Measurements from ENCODE around the gene PKP4.
"Not testable (repeated sequence)": the region's sequence is repeated elsewhere in the genome, so short reads cannot be mapped to it uniquely, and the experiment has no call there.

PKP4 gene

DNA sequence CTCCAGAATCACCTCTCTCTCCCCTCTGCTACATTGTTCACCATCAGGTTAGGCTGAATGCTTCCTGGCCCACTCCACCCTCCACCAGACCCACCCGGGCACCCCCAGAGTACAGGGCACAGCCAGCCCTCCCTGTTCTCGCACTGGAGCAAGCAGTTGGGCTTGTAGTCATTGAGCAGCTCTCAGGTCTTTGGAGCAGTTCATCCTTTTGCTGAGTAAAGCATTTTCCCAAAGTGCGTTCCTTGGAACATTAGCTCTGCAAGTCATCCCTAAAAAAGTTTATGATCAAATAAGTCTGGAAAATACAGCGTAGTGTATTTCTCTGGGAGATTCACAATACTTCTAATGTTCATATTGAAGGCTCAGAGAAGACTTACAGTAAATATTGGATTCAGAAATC, 234.9 kb downstream of the PKP4 start:
- Mint-ChIP-seq H3K4me3 (no peak overlapping the region), H3K9me3 (ENCODE audit: low read depth) (no peaks in the 10 kb centered on the region), H3K36me3 (no peaks in the 10 kb centered on the region), H3K4me1 (ENCODE audit: low read depth) (no peaks in the 10 kb centered on the region), H3K27me3 (peaks cover 5% of the 10 kb centered on the region), H3K27ac (no peak overlapping the region)

DNA sequence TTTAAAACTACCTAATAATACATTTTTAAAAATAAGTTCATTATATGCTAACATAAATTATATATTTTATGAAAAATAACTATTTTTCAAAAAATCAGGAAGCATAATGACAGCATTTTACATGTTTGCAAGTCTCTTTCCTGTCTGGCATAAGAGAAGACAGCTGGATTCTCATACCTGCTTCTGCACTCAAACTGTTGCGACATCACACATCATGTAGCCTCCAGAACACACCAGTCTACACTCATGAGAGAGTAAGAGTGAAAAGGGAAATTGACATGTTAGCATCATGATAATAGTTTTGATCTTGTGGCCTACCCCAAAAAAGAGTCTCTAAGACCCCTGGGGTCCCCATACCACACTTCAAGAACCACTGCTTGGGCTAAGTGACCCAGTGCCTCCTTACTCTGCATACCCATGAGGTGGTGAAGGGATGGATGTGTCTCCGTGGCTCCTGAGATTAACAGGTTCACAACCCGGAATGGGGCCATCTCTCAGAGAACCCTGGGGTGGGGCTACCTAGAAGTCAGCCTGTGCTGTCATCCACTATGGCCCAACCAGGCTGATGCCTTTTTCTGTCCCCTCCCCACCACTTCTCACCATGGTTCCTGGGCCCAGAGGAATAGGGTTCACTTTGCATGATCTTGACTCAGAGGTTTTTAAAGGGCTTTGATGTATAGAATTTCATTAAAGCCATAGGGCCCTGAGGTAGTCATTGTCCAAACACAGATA, 235.8 kb downstream of the PKP4 start:
- H3K36me3 Mint-ChIP-seq = no peaks in the 10 kb centered on the region
- no peaks in the 10 kb centered on the region for H3K9me3 Mint-ChIP-seq (ENCODE audit: low read depth)
- no peak overlapping the region for H3K27ac Mint-ChIP-seq
- no peak overlapping the region for H3K4me3 Mint-ChIP-seq
- H3K27me3 Mint-ChIP-seq = peaks cover 5% of the 10 kb centered on the region
- H3K4me1 Mint-ChIP-seq (ENCODE audit: low read depth) = no peaks in the 10 kb centered on the region

DNA sequence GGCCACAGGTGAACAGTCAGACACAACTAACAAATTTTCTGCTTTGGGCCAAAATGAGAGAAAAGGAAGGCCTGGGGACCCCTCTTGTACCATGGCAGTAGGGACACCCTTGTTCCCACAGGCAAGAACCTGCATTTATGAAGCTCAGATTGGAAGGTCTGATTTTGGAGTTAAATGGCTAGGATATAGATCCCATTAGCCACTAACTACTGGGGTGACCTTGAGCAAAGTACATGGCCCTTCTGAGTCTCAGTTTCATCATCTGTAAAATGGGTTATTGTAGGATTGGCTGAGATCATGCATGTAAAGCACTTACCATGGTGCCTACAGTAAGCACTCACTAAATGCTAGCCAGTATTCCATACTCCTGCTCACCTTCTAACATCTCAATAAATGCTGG, 236.7 kb downstream of the PKP4 start:
- Mint-ChIP-seq H3K4me1 (ENCODE audit: low read depth) (no peaks in the 10 kb centered on the region), H3K9me3 (ENCODE audit: low read depth) (no peaks in the 10 kb centered on the region), H3K36me3 (no peaks in the 10 kb centered on the region), H3K4me3 (no peak overlapping the region), H3K27me3 (peaks cover 5% of the 10 kb centered on the region), H3K27ac (no peak overlapping the region)

DNA sequence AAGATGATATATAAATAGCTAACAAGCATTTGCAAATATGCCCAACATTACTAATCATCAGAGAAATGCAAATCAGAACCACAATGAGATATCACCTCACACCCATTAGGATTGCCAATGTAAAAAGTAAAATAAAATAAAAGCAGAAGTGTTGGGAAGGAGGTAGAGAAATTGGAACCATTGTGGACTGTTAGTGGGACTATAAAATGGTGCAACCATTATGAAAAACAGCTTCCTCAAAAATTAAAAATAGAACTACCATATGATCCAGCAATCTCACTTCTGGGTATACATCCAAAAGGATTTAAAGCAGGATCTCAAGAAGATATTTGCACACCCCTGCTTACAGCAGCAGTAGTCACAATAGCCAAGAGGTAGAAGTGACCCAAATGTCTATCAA, 238.6 kb downstream of the PKP4 start:
- no peak overlapping the region for H3K27ac Mint-ChIP-seq
- H3K4me3 Mint-ChIP-seq = no peak overlapping the region
- no peaks in the 10 kb centered on the region for H3K4me1 Mint-ChIP-seq (ENCODE audit: low read depth)
- no peaks in the 10 kb centered on the region for H3K36me3 Mint-ChIP-seq
- peaks cover 3% of the 10 kb centered on the region for H3K27me3 Mint-ChIP-seq
- no peaks in the 10 kb centered on the region for H3K9me3 Mint-ChIP-seq (ENCODE audit: low read depth)

DNA sequence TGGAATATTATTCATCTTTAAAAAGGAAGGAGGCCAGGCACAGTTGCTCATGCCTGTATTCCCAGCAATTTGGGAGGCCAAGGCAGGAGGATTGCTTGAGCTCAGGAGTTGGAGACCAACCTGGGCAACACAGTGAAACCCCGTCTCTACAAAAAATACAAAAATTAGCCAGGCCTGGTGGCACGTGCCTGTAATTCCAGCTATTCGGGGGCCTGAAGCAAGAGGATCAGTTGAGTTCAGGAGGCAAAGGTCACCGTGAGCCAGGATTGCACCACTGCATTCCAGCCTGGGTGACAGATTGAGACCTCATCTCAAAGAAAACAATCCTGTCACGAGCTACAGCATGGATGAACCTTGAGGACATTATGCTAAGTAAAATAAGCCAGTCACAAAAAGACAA, 239.0 kb downstream of the PKP4 start:
- H3K4me1 Mint-ChIP-seq (ENCODE audit: low read depth); H3K4me3 Mint-ChIP-seq; H3K9me3 Mint-ChIP-seq (ENCODE audit: low read depth); H3K27me3 Mint-ChIP-seq; H3K36me3 Mint-ChIP-seq; H3K27ac Mint-ChIP-seq: not testable (repeated sequence)

DNA sequence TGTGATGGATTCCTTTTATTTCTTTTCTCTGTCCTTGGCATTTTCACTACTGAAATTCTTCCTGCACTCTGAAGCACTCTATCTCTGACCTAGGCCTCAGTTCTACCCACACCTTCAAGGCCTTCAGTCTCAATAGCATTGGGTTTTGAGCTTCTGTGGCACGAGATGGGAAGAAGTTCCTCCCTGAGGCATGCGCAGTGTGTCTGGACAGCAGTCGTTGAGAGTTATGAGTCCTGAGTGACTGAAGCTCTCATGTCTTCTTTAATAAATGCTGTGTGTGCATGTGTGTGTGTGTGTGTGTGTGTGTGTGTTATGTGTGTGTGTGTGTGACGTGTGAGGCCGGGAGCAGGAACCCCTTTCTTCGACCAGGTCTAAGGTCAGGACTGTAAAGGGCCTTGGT, 242.6 kb downstream of the PKP4 start:
- H3K9me3 Mint-ChIP-seq (ENCODE audit: low read depth) = no peaks in the 10 kb centered on the region
- H3K4me1 Mint-ChIP-seq (ENCODE audit: low read depth) = no peaks in the 10 kb centered on the region
- H3K27me3 Mint-ChIP-seq = peaks cover 4% of the 10 kb centered on the region
- H3K4me3 Mint-ChIP-seq = no peak overlapping the region
- no peaks in the 10 kb centered on the region for H3K36me3 Mint-ChIP-seq
- H3K27ac Mint-ChIP-seq = no peak overlapping the region

DNA sequence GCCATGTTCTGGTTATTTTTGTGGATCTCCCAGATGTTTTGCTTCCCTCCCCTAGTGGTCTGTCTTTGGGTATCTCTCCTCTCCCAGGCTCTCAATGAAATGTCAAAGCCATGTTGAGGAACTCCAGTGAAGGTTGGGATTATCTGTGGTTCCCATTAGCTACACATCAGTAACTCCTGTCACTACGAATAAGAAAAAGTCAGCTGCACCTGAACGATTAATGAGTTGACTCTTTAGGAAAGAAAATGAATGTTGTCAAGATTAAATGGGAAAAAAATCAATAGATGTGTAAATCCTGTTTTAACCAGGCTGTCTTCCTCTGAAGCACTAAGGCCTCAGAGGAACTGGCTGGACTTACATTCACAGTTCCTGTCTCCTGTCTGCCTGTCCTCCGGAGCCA, 244.3 kb downstream of the PKP4 start:
- no peaks in the 10 kb centered on the region for H3K4me1 Mint-ChIP-seq (ENCODE audit: low read depth)
- H3K27me3 Mint-ChIP-seq = peaks cover 1% of the 10 kb centered on the region
- H3K36me3 Mint-ChIP-seq = no peaks in the 10 kb centered on the region

DNA sequence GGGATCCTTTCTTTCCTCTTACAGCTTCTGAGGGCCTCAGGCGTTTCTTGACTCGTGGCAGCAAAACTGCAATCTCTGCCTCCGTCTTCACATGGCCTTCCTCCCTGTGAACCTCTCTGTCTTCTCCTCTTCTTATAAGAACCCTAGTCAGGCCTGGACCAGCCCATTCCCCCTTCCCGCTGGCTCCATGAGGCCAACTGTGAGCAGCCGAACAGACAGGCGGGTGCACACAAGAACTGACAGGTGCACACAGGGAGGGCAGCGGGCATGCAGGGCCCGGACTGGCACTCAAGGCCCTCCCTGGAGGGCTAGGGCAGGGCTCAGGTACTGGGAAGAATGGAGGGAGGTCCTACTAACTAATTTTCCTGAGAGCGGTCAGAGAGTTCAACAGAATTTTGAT, 246.0 kb downstream of the PKP4 start:
- Mint-ChIP-seq H3K9me3 (ENCODE audit: low read depth) (peaks cover 7% of the 10 kb centered on the region), H3K27ac (no peak overlapping the region), H3K27me3 (peaks cover 1% of the 10 kb centered on the region), H3K4me1 (ENCODE audit: low read depth) (no peaks in the 10 kb centered on the region), H3K4me3 (no peak overlapping the region), H3K36me3 (no peaks in the 10 kb centered on the region)

More for the DNA sequence above, 244.3 kb downstream of the PKP4 start:
- Mint-ChIP-seq H3K4me3 (no peak overlapping the region), H3K27ac (no peak overlapping the region), H3K9me3 (ENCODE audit: low read depth) (peaks cover 7% of the 10 kb centered on the region)

DNA sequence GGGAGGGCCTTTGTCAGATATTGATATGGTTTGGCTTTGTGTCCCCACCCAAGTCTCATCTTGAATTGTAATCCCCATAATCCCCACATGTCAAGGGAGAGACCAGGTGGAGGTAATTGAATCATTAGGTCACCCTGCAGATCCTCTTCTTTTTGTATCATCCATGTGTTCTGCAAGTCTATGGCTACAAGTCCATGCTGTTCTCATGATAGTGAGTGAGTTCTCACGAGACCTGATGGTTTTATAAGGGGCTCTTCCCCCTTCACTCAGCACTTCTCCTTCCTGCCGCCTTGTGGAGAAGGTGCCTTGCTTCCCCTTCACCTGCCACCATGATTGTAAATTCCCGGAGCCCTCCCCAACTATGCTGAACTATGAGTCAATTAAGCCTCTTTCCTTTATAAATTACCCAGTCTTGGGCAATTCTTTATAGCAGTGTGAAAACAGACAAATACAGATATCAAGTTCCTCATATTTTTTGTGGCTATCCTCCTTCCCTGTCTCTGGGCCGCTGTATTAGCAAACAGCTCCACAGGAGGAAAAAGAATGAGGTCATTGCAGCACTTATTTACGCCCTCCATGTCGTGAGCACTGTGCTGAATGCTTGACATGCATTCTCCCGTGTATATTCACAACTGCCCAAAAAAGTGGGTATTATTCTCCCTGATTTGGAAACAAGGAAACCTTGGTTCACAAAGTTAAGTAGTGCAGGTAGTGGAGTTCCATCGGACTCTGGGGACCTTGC, 248.1 kb downstream of the PKP4 start:
- H3K4me3 Mint-ChIP-seq; H3K9me3 Mint-ChIP-seq (ENCODE audit: low read depth): not testable (repeated sequence)

DNA sequence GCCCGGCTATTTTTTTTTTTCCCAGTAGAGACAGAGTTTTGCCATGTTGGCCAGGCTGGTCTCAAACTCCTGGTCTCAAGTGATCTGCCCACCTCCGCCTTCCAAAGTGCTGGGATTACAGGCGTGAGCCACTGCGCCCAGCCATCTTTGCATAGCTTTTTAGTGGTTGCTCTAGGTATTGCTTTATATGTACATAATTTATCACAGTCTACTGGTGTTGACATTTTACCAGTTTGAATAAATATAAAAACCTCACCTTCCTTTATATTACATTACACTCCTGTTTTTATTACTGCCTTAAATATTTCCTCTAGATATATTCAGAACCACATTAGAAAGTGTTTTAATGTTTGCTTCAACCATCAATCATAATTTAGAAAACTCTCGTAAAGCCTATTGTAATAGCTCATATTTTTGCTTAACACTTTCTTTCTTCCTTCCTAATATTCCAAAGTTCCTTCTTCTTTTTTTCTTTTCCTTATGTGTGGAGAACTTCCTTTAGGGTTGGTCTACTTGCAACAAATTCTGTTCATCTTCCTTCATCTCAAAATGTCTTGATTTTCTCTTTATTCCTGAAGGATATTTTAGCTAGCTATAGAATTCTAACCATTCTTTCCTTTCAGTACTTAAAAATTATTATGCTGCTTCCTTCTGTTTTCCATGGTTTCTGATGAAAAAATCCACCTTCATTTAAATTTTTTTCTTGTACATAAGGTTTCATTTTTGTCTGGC, 256.2 kb downstream of the PKP4 start:
- Mint-ChIP-seq H3K9me3 (ENCODE audit: low read depth) (peaks cover 14% of the 10 kb centered on the region), H3K27ac (no peak overlapping the region), H3K4me1 (ENCODE audit: low read depth) (no peaks in the 10 kb centered on the region), H3K36me3 (no peaks in the 10 kb centered on the region), H3K27me3 (peaks cover 4% of the 10 kb centered on the region), H3K4me3 (no peak overlapping the region)

More for the DNA sequence above, 248.1 kb downstream of the PKP4 start:
- not testable (repeated sequence) for H3K36me3 Mint-ChIP-seq; H3K27me3 Mint-ChIP-seq; H3K4me1 Mint-ChIP-seq (ENCODE audit: low read depth); H3K27ac Mint-ChIP-seq

DNA sequence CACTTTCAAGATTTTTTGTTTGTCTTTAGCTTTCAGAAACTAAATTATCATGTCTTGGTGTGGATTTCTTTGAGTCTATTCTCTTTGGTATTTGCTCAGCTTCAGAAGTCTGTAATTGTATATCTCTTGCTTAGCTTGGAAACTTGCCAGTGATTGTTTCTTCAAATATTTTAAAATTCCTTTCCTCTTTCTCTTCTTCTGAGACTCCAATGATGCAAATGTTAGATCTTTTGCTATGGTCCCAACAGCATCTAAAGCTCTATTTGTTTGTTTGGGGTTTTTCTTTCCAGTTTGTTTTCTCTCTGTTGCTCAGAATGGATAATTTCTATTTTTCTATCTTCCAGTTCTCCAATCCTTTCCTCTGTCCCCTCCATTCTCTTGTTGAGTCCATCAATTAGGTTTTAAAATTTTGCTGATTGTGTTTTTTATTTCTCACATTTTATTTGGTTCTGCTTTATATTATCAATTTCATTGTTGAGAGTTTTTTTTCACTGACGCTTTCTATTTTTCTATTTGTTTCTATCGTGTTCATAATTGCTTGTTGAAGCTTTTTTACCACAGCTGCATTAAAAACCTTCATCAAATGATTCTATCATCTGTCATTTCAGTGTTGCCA, 256.9 kb downstream of the PKP4 start:
- peaks cover 4% of the 10 kb centered on the region for H3K27me3 Mint-ChIP-seq
- no peaks in the 10 kb centered on the region for H3K36me3 Mint-ChIP-seq
- H3K4me1 Mint-ChIP-seq (ENCODE audit: low read depth) = no peaks in the 10 kb centered on the region
- no peak overlapping the region for H3K4me3 Mint-ChIP-seq
- peaks cover 14% of the 10 kb centered on the region for H3K9me3 Mint-ChIP-seq (ENCODE audit: low read depth)
- no peak overlapping the region for H3K27ac Mint-ChIP-seq

DNA sequence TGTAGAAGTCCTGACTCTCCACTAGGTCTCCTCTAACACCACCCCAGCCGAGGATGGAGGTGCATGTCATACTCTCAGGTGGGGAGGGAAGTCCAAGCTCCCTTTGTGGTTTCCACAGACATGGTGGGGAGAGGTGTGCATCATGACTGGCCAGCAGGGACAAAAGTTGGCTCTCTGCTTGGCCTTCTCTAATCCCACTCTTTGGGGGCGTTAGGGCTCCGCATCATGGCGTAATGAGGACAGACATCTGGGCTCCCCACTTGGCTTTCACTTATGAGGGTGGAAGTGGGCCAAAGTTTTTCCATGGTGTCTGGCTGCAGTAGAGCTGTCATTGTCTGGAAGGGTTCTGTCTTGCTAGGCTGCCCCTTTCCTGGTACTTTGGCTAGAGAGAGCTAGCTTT, 257.7 kb downstream of the PKP4 start:
- no peak overlapping the region for H3K27ac Mint-ChIP-seq
- H3K36me3 Mint-ChIP-seq = no peaks in the 10 kb centered on the region
- peaks cover 14% of the 10 kb centered on the region for H3K9me3 Mint-ChIP-seq (ENCODE audit: low read depth)
- peaks cover 4% of the 10 kb centered on the region for H3K27me3 Mint-ChIP-seq
- H3K4me1 Mint-ChIP-seq (ENCODE audit: low read depth) = no peaks in the 10 kb centered on the region
- H3K4me3 Mint-ChIP-seq = no peak overlapping the region

DNA sequence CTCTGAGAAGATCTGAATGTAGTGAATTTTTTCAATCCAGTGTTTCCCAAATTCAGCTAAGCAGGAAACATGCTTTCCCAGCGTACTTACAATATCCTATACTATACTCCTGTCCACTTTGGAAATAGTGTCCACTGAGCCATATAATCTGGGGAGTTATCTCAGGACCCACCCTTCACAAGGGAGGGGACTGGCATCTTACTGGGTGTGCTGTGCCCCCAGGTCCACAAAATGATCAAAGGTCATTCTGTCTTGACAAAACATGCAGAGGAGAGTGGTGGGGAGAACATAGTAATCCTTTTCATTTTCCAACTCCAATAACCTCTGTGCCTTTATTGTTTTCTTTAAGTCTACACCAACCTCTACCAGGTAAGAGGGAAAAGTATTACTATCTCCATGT, 258.6 kb downstream of the PKP4 start:
- H3K4me1 Mint-ChIP-seq (ENCODE audit: low read depth) = no peaks in the 10 kb centered on the region
- H3K36me3 Mint-ChIP-seq = no peaks in the 10 kb centered on the region
- H3K9me3 Mint-ChIP-seq (ENCODE audit: low read depth) = peaks cover 14% of the 10 kb centered on the region
- no peak overlapping the region for H3K27ac Mint-ChIP-seq
- no peak overlapping the region for H3K4me3 Mint-ChIP-seq
- H3K27me3 Mint-ChIP-seq = peaks cover 4% of the 10 kb centered on the region

DNA sequence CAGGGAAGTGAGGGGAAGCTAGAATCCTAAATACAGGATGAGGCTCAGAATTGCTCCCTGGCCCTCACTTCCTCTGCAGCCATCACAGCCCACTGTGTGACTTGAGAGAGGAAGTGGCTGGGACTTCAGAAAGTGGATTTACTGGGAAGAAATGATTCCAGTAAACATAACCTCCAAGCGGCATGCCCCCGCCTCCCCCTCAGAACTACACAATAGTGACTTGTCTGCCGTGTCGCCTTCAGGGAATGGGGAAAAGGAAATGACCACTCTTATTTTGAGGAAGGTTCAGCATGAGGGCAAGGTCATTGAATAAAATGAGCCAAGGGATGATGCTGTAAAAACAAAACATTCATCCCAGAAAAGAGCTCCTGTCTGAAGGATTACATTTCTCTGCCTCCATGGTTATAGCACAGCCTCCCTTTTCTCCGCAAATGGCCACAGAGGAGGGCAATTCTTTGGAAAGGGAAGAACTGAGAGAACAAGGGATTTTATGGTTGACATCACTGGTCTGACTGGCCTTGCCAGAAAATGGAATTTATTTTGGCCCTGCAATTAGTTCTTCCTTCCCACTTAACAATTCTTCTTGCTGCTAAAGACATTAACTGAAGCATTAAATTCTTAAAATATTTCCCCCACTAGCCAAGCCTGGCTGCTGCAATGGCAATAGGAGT, 259.5 kb downstream of the PKP4 start:
- Mint-ChIP-seq H3K27ac (no peak overlapping the region), H3K4me3 (no peak overlapping the region), H3K27me3 (peaks cover 4% of the 10 kb centered on the region), H3K9me3 (ENCODE audit: low read depth) (peaks cover 14% of the 10 kb centered on the region), H3K4me1 (ENCODE audit: low read depth) (no peaks in the 10 kb centered on the region), H3K36me3 (no peaks in the 10 kb centered on the region)

Measured in activated naive CD8-positive, alpha-beta T cell (primary cell).